OCI-LY7 (cell line): Measurements from ENCODE around the gene ALK. TPM values are rescaled to one million over a fixed set of nuclear protein-coding genes. Genes with fewer than 3 reads are reported as not detected.

Source experiments
- BruUV-seq: library from RNA; stranded (reverse); fragments of 400-500 nt; replicated peaks from 2 replicates; lab custom pipeline; 2021; lab: Mats Ljungman, UMichigan
- CTCF ChIA-PET: fragments of 300-600 bp; sonication (Branson Sonifier 250); formaldehyde crosslinking; loops from one replicate; lab custom pipeline; 2022; ENCODE audit warnings: antibody characterized with exemption; ENCODE audit not compliant: unreplicated experiment; lab: Charles Lee
- POLR2A ChIA-PET: fragments of 300-600 bp; sonication (Branson Sonifier 250); formaldehyde crosslinking; loops from one replicate; lab custom pipeline; 2022; ENCODE audit warnings: antibody characterized with exemption; lab: Charles Lee
- DNase-seq: peaks from one replicate; pipeline ENCODE4 v3.0.0-alpha.2; 2015; ENCODE audit warnings: low spot score
- H2AFZ ChIP-seq: fragments of 200-600 bp; sonication (generic), shearing (Covaris generic); 2 replicates; pipeline ENCODE4 v1.6.1; 2014; ENCODE audit warnings: mild to moderate bottlenecking, antibody characterized with exemption, low read length, moderate library complexity
- H3K27ac ChIP-seq: fragments of 200-600 bp; sonication (generic); 2 replicates; pipeline ENCODE4 v1.5.1; 2014; ENCODE audit warnings: mixed run types, low read depth, mild to moderate bottlenecking, moderate library complexity, low read length, inconsistent platforms; ENCODE audit not compliant: poor library complexity, severe bottlenecking
- H3K36me3 ChIP-seq: fragments of 200-600 bp; sonication (generic); 2 replicates; pipeline ENCODE4 v1.6.1; 2014; ENCODE audit warnings: mild to moderate bottlenecking, antibody characterized with exemption, low read length, moderate library complexity, mixed read lengths; ENCODE audit not compliant: insufficient read depth
- H3K4me1 ChIP-seq: fragments of 200-600 bp; sonication (generic); 2 replicates; pipeline ENCODE4 v1.5.1; 2014; ENCODE audit warnings: mild to moderate bottlenecking, low read length; ENCODE audit not compliant: insufficient read depth, poor library complexity, severe bottlenecking
- H3K4me2 ChIP-seq: fragments of 200-600 bp; sonication (generic); 2 replicates; pipeline ENCODE4 v1.6.1; 2014; ENCODE audit warnings: mild to moderate bottlenecking, low read length
- H3K4me3 ChIP-seq: fragments of 200-600 bp; sonication (generic); 2 replicates; pipeline ENCODE4 v1.5.1; 2014; ENCODE audit warnings: mild to moderate bottlenecking, low read depth, low read length; ENCODE audit not compliant: poor library complexity, severe bottlenecking
- H3K79me2 ChIP-seq: fragments of 200-600 bp; sonication (generic); 2 replicates; pipeline ENCODE4 v1.6.1; 2016; ENCODE audit warnings: low read depth, mild to moderate bottlenecking, low read length, moderate library complexity, mixed read lengths; ENCODE audit not compliant: insufficient read depth
- H3K9me2 ChIP-seq: fragments of 200-600 bp; sonication (generic); 2 replicates; pipeline ENCODE4 v1.6.1; 2016; ENCODE audit warnings: mild to moderate bottlenecking, low read length, mixed read lengths; ENCODE audit not compliant: insufficient read depth
- H3K9me3 ChIP-seq: fragments of 200-600 bp; sonication (generic); 2 replicates; pipeline ENCODE4 v1.6.1; 2014; ENCODE audit warnings: mild to moderate bottlenecking, mixed run types, low read length, mixed read lengths
- H4K20me1 ChIP-seq: fragments of 200-600 bp; sonication (generic); 2 replicates; pipeline ENCODE4 v1.6.1; 2014; ENCODE audit warnings: mild to moderate bottlenecking, antibody characterized with exemption, low read length, moderate library complexity, mixed read lengths; ENCODE audit not compliant: insufficient read depth
- EZH2phosphoT487 ChIP-seq: fragments of 200-600 bp; sonication (generic); IDR thresholded peaks from 2 replicates; pipeline ENCODE4 v1.6.1; 2018; ENCODE audit warnings: low read depth, borderline replicate concordance, mild to moderate bottlenecking, mixed run types, antibody characterized with exemption, low read length, moderate library complexity, mixed read lengths
- intact Hi-C: fragments of 100-400 bp; cut with micrococcal nuclease; formaldehyde crosslinking; loops from one replicate; pipeline ENCODE4 v1.10.0; 2022; ENCODE audit not compliant: unreplicated experiment
- total RNA-seq, 2 experiments: library from RNA; depleted of rRNA in 1 of 2; stranded (reverse); fragments of >200 nt in 1 of 2; shearing (Covaris generic) in 1 of 2; gene quantifications; 2 replicates each; pipeline ENCODE4 v1.2.3, GENCODE V29; 2014 to 2022
- TF ChIP-seq, protein P1 (sequence below): fragments of 200-600 bp; sonication (generic); conservative IDR thresholded peaks from 2 replicates; pipeline ENCODE4 v1.5.1; 2014; ENCODE audit warnings: mild to moderate bottlenecking, antibody characterized with exemption, low read length, moderate library complexity, mixed read lengths

The ALK gene
- total RNA-seq, 2 experiments from 2014 or later = 0.09 TPM; not detected in 1

GRCh38 chr2:29218550-29219125 lies 702.7 kb downstream of the ALK start:
- intact Hi-C loops = no loop called here
- no peaks in the 10 kb centered on the region for H3K4me1 ChIP-seq
- H2AFZ ChIP-seq = no peak overlapping the region
- POLR2A ChIA-PET = no interaction called here
- no peak overlapping the region for H3K4me3 ChIP-seq
- no peaks in the 10 kb centered on the region for H3K79me2 ChIP-seq
- no TSS peak for BruUV-seq
- H3K9me3 ChIP-seq = no peaks in the 10 kb centered on the region
- no peak overlapping the region for H3K27ac ChIP-seq
- CTCF ChIA-PET = no interaction called here
- no peaks in the 10 kb centered on the region for H3K9me2 ChIP-seq
- DNase-seq = no peak
- no peak overlapping the region for H3K4me2 ChIP-seq
- no peaks in the 10 kb centered on the region for H4K20me1 ChIP-seq
- no peaks in the 10 kb centered on the region for H3K36me3 ChIP-seq
- TF ChIP-seq, protein P1, sequence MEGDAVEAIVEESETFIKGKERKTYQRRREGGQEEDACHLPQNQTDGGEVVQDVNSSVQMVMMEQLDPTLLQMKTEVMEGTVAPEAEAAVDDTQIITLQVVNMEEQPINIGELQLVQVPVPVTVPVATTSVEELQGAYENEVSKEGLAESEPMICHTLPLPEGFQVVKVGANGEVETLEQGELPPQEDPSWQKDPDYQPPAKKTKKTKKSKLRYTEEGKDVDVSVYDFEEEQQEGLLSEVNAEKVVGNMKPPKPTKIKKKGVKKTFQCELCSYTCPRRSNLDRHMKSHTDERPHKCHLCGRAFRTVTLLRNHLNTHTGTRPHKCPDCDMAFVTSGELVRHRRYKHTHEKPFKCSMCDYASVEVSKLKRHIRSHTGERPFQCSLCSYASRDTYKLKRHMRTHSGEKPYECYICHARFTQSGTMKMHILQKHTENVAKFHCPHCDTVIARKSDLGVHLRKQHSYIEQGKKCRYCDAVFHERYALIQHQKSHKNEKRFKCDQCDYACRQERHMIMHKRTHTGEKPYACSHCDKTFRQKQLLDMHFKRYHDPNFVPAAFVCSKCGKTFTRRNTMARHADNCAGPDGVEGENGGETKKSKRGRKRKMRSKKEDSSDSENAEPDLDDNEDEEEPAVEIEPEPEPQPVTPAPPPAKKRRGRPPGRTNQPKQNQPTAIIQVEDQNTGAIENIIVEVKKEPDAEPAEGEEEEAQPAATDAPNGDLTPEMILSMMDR = no peak
- TF ChIP-seq EZH2phosphoT487 = no peak

GRCh38 chr2:29218071-29218470 lies 703.3 kb downstream of the ALK start:
- Histone ChIP-seq H4K20me1 (no peaks in the 10 kb centered on the region), H3K36me3 (no peaks in the 10 kb centered on the region), H2AFZ (no peak overlapping the region), H3K4me2 (no peak overlapping the region), H3K9me2 (no peaks in the 10 kb centered on the region), H3K27ac (no peak overlapping the region), H3K79me2 (no peaks in the 10 kb centered on the region), H3K4me1 (no peaks in the 10 kb centered on the region), H3K9me3 (no peaks in the 10 kb centered on the region), H3K4me3 (no peak overlapping the region)
- BruUV-seq = no TSS peak
- POLR2A ChIA-PET = no interaction called here
- DNase-seq = no peak
- CTCF ChIA-PET = no interaction called here
- TF ChIP-seq EZH2phosphoT487 = no peak
- TF ChIP-seq, protein P1 = no peak
- intact Hi-C loops = no loop called here

DNA sequence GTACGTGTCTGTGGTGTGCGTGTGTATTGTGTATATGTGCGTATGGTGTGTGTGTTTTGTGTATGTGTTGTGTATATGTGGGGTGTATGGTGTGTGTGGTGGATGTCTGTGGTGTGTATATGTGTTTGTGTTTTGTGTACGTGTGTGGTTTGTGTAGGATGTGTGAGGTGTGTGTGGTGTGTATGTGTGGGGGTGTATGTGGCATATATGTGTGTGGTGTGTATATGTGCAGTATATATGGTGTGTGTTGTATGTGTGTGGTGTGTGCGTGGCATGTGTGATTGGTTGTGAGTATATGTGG lies 704.8 kb downstream of the ALK start:
- Histone ChIP-seq H4K20me1 (no peaks in the 10 kb centered on the region), H3K4me2 (no peak overlapping the region), H3K27ac (no peak overlapping the region), H3K36me3 (no peaks in the 10 kb centered on the region), H3K4me1 (no peaks in the 10 kb centered on the region), H2AFZ (no peak overlapping the region), H3K9me3 (no peaks in the 10 kb centered on the region), H3K79me2 (no peaks in the 10 kb centered on the region), H3K4me3 (no peak overlapping the region), H3K9me2 (no peaks in the 10 kb centered on the region)
- intact Hi-C loops = no loop called here
- DNase-seq = no peak
- TF ChIP-seq, protein P1 = no peak
- TF ChIP-seq EZH2phosphoT487 = no peak
- no TSS peak for BruUV-seq
- CTCF ChIA-PET = no interaction called here
- POLR2A ChIA-PET = no interaction called here
